ENCODE results near the gene MVK.

MVK gene

DNA sequence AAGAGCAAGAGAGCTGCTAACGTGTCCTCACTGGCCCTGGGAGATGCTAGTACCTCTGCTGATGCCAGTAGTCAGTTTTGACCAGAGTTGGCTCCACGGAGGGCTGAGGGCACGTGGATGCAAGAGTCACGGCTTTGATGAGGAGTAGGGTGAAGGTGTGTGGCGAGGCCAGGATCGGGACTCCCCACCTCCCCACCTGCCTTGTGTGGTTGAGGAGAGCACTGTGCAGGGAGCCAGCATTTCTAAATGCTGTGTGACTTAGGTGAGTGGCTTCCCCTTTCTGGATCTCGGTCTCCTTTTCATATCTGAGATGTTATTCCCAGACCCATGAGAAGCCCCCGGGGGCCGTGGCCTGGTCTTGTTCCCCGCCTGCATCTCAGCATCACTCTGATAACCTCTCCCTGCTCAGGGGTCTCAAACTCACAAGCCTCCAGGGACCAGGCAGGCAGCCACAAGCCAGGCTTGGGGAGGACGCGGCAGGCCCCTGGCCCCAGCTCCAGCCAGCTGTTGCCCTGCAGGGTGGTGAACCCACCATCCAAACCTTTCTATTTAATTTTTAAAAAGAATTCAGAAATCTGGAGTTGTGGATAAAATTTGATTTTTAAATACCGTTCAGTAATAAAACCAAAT lies 32.1 kb downstream of the MVK start:
- no peak for DNase-seq (ENCODE audit: low read depth in 1 of 2, low spot score in 1 of 2)

DNA sequence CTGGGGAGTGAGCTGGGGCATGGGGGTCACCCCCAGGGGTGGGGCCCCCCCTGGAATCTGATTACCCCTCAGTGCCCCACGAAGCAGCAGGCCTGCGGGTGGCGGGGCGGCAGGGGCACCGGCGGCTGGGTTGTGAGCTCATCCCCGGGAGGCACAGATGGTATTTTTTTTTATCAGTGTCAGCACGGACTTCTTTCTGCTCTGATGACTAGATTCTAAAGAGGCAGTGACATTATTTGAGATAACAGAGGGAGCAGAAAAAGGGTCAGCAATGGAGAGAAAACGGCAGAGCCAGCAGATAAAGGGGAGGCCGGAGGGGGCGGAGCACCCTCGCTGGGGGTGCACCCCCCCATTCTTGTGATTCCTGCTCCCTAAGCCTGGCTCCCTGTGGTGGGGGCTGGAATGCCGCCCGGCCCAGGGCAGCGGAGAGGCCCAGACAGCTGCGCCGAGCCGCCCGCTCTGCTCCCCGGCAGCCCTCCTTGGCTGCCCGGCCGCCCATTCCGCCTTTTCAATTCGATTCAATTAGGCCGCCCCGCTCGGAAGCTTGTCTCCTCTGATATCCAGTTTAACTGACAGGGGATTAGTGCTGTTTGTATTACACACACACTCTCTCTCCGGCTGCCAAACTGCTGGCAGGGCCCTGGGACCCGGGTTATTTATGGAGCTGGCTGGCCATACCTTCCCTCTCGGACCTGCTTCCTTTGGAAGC lies 32.9 kb downstream of the MVK start:
- DNase-seq (ENCODE audit: low read depth in 1 of 2, low spot score in 1 of 2) = no peak

- DNase-seq (ENCODE audit: low read depth in 1 of 2, low spot score in 1 of 2) = no peak
Observed at GRCh38 chr12:109607618-109608017, 34.0 kb downstream of the MVK start.

DNA sequence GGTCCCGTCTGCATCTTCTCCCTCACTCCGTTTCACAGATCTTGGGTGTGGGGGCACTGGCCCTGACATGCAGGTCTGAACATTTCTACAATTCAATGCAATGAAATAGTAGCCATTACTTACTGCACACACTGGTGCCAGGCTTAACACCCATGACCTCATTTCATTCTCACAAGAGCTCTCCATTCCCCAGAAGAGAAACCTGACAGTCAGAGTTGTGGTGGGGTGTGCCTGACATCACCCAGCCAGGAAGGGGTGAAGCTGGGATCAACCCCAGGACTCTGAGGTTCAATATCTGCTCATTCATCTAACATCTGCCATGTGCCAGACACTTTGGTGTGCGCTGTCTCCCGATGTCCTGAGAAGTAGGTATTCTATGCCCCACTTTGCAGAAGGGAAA lies 34.7 kb downstream of the MVK start:
- DNase-seq (ENCODE audit: low read depth in 1 of 2, low spot score in 1 of 2) = no peak

DNA sequence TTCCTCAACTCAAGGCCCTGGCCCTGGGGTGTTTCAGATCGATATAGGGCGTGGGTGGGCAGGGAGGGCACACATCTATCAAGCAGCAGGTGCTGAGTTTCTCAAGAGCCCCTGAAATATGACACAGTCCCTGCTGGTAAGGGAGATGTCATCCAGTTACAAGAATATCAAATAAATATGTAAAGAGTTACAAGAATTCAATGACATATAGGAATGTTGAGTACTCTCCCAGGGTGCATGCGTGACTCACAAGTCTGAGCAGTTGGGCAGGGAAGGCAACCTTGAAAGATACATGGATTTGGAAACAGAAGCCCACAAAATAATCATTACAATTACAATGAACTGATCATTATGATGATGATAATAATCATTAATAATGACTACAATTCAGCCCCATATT lies 35.2 kb downstream of the MVK start:
- no peak for DNase-seq (ENCODE audit: low read depth in 1 of 2, low spot score in 1 of 2)

GRCh38 chr12:109609342-109609741 lies 35.7 kb downstream of the MVK start:
- no peak for DNase-seq (ENCODE audit: low read depth in 1 of 2, low spot score in 1 of 2)

- DNase-seq (ENCODE audit: low read depth in 1 of 2, low spot score in 1 of 2) = no peak
Observed at GRCh38 chr12:109610523-109610922, 36.9 kb downstream of the MVK start.

- DNase-seq (ENCODE audit: low read depth in 1 of 2, low spot score in 1 of 2) = no peak
Observed at GRCh38 chr12:109611223-109611622, 37.6 kb downstream of the MVK start.

DNA sequence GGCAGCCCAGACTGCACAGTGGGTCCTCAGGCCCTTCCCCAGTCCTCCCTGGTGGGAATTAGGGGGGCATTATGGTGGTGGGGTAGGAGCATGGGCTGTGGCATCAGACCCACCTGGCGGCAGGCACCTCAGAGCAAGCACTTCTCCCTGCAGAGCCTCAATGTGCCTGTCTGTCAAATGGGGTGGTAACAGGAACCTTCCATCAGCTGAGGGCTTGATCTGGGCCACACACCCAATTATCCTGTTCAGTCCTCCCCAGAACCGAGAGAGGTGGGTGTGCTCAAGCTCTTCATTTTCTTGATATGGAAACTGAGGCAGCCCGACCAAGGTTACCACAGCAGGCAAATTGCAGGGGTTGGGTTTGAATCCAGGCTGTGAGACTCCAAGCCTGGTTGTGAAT lies 38.4 kb downstream of the MVK start:
- DNase-seq (ENCODE audit: low read depth in 1 of 2, low spot score in 1 of 2) = no peak

DNA sequence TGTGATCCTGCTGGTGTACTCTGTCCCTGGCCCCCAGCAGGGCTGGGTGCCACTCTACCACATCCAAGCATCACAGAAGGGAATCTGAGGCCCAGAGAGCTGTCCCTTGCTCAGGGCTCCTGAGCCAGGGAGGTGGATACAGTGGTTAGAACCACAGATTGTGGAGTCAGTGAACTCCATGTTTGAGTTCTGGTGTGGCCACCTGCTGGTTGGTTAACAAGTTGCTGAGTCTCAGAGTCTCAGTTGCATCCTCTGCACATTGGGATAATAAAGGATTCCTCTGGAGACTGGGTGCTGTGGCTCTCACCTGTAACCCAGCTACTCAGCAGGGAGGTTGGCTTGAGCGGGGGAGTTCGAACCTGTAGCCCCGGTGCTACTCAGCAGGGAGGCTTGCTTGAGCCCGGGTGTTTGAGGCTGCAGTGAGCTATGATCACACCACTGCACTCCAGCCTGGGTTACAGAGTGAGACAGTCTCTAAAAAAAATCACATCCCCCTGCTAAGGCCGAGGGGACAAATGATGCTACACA lies 39.4 kb downstream of the MVK start:
- DNase-seq (ENCODE audit: low read depth in 1 of 2, low spot score in 1 of 2) = no peak

DNA sequence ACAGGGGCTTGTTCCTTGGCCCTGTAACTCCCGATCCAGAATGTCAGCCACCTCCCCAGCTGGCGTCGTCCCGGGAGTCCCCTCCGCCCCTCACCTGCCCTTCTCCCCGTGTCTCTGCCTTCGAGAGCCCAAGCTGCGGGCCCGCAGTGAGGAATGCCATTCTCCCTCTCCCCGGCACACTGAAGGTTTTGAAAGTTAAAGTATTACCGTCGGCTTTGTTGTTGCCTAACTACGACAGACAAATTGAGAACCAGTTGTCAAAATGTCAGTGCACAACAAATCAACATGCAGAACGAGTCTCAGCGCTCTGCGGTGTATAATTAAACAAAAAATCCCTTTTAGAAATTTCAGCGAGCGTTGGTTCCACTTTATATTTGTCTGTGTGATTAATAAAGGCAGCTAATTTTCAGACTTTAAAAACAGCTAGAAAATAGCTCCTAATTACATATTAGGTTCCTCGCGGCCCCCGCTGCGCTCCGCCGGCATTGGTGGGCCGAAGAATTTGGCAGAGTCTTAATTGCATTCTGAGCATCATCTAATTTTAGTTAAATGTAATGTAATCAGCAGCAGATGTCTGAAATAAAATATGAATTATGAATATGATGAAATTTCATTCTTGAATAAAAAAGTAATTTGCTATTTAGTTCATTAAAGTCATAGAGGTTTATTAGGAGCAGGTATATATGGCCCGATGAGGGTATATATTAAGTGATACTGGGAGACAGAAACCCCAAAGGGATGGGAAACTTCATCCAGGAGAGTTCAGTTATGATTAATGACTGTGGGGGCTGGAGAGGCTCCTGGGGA lies 40.3 kb downstream of the MVK start:
- no peak for DNase-seq (ENCODE audit: low read depth in 1 of 2, low spot score in 1 of 2)

DNA sequence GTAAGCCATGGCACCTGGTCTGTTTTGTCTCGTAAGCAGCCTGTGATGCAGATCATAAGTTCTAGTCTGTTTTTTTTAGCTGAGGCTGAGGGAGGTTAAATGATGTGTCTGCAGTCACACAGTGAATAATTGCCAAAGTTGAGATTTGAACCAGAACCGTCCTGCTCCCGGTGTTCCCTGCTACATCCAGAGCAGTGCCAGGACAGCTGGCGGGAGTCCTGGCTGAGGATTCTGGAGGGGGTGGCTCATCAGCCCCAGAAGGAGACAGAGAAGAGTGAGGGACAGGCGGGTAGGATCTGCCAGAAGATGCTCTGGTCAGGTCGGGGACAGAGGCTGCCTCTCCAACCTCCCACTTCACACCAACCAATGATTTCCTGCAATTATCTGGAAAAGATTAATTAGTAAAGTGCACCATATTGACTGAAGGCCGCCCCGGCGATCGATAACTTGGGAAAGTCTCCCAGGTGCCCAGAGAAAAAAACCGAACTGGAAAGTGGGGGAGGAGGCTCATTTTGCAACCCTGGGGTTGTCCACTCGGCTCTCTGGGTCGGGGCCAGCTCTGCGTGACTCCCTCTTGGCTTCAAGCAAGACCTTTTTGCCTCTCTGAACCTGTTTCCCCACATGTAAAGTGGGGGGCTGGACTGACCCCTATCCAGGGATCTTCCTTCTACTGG lies 42.1 kb downstream of the MVK start:
- DNase-seq (ENCODE audit: low read depth in 1 of 2, low spot score in 1 of 2) = no peak

DNA sequence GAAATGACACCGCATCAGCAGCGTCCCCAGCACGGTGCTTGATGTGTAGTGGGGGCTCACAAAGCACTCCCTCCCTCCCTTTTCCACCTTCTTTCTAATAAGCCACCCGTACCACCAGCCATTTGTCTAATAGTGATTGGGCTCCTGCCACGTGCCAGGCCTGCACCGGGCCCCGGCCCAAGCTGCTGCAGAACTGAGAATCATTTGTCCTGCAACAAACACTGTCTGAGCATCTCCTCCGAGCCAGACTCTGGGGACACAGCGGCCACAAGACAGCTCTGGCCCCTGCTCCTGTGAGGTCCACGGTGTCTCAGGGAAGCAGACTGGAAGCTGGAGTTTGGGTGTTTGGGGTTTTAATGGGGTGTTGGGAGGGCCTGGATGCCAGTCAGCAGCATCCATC lies 43.9 kb downstream of the MVK start:
- no peak for DNase-seq (ENCODE audit: low read depth in 1 of 2, low spot score in 1 of 2)

- no peak for DNase-seq (ENCODE audit: low read depth in 1 of 2, low spot score in 1 of 2)
Observed at GRCh38 chr12:109618082-109618481, 44.5 kb downstream of the MVK start.

DNA sequence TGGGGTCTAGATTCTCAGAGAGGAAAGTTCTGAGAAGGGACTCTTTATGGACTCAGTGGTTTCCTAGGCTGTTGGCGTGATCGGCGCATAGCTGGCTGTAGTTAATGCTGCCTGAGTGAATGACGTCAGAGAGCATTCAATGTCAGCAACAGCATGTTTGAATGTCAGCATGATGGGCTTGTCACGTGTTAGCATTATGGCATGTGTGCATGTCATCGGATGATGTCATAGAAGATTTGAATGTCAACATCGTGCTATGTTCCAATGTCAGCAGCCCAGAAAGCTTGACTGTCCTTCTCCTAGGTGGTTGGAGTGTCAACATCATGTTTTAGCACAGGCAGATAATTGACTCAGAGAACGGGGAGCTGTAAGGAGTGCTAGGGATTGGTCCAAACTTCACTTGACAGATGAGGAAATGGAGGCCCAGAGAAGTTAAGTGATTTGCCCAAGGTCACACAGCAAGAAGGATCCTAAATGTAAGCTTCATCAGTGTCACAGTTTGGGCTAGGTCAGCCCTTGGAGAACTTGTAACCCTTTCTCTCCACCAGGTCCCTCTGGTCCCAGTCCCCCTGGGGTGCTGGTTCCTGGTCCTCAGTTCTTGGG lies 45.5 kb downstream of the MVK start:
- DNase-seq (ENCODE audit: low read depth in 1 of 2, low spot score in 1 of 2) = no peak

GRCh38 chr12:109621211-109621694 lies 47.7 kb downstream of the MVK start:
- no peak for DNase-seq (ENCODE audit: low read depth in 1 of 2, low spot score in 1 of 2)

GRCh38 chr12:109621901-109622364 lies 48.3 kb downstream of the MVK start:
- DNase-seq (ENCODE audit: low read depth in 1 of 2, low spot score in 1 of 2) = no peak

DNA sequence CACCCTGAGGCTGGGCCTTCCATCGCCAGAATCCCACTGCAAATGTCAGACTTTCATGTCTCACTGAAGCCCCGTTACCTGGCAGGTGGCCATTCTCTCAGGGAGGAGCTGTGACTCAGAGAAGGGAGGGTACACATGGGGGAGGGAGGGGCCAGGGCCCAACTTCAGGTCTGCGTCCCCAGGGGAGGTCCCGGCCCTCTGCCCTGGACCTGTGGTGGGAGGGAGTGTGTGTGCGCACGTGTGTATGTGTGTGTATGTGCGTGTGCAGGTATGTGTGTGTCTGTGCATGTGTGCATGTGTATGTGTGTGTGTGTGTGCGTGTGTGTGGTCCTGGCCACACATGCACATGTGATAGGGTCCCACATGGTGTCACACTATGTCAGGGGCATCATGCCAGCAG lies 50.9 kb downstream of the MVK start:
- DNase-seq (ENCODE audit: low read depth in 1 of 2, low spot score in 1 of 2) = no peak

DNA sequence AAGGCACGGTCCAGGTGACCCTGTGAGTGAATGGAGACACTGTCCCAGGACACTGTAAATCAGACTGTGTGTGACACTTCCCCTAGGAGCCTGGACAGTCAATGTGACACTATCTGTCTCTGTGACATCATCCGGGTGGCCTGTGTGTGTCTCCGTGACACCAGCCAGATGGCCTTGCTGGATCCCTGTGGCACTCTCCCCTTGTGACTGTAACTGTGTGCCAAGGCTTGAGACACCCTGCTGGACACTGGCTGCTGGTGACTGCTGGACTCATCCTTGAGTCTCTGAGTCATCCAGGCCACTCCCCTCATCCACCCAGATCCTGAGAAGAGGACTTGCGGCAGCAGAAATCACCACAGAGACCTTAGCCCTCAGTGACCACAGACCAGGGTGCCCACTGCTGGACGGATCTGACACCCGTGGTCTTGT lies 51.6 kb downstream of the MVK start:
- no peak for DNase-seq (ENCODE audit: low read depth in 1 of 2, low spot score in 1 of 2)

DNA sequence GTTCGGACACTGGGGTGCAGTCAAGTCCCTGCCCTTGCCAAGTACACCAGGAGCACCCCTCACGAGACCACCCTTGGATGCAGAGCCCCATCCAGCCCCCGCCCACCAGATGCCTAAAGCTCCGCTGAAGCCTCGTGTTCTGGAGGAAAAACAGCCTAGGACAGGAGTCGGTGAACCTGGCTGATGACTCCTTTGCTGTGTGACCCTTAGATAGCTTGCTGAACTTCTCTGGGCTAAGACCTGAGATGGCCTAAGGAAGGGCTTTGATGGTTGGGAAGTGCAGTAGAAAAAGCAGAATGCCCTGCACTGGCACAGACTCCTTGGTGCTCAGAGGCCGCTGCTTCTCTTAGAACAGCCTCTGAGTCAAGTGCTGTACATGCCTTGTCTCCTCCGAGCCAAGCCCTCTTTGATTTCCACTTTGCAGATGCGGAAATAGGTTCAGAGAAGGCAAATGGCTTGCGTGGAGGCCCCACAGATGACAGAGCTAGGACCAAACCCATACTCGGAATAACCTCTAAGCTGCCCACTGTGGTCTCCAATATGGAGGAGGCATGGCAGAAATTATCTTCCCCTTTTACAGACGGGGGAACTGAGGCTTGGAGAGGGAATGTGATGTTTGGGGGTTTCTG lies 52.3 kb downstream of the MVK start:
- DNase-seq (ENCODE audit: low read depth in 1 of 2, low spot score in 1 of 2) = no peak
